GM12874 (cell line): ENCODE measurements around the gene EBF4.
A peak's percentile ranks its signal among the peaks of the same experiment; 100 is the strongest.

Source experiments
- CTCF ChIP-seq: IDR thresholded peaks from 2 replicates; pipeline ENCODE4 v1.5.1; 2011; ENCODE audit warnings: low read depth, mild to moderate bottlenecking, control low read depth, low read length, moderate library complexity; ENCODE audit not compliant: insufficient read depth

EBF4 gene

GRCh38 chr20:2687514-2687913 lies 5.1 kb upstream of the EBF4 start:
- no peak for TF ChIP-seq CTCF

- TF ChIP-seq CTCF, result peak; percentile 59; the same call in 1 of the 2 replicates
These were observed 4.5 kb upstream of the EBF4 start for GRCh38 chr20:2688041-2688591.

- TF ChIP-seq CTCF, result no peak
These were observed 2.4 kb upstream of the EBF4 start for GRCh38 chr20:2690213-2690612.

GRCh38 chr20:2690718-2691117 lies 1.9 kb upstream of the EBF4 start:
- TF ChIP-seq CTCF, result no peak

- TF ChIP-seq CTCF, result no peak
These were observed 1.5 kb upstream of the EBF4 start for GRCh38 chr20:2691127-2691526.

- TF ChIP-seq CTCF, result no peak
These were observed 931 bp upstream of the EBF4 start for GRCh38 chr20:2691663-2692035.

GRCh38 chr20:2692886-2693285 lies 306 bp downstream of the EBF4 start:
- no peak for TF ChIP-seq CTCF
